ENCODE results near the gene TSHZ3.

The TSHZ3 gene

GRCh38 chr19:31355665-31356289, 6.5 kb upstream of the TSHZ3 start:
- FAIRE-seq: no peak

GRCh38 chr19:31354799-31355664, 5.8 kb upstream of the TSHZ3 start:
- DNase-seq (ENCODE audit: insufficient read length, low spot score): no peak

More at GRCh38 chr19:31355665-31356289, 6.5 kb upstream of the TSHZ3 start:
- DNase-seq (ENCODE audit: insufficient read length, low spot score): no peak

GRCh38 chr19:31354316-31354715, 5.1 kb upstream of the TSHZ3 start:
- DNase-seq (ENCODE audit: insufficient read length, low spot score): no peak
- no peak for FAIRE-seq

More at GRCh38 chr19:31354799-31355664, 5.8 kb upstream of the TSHZ3 start:
- FAIRE-seq: no peak

- no peak for DNase-seq (ENCODE audit: insufficient read length, low spot score)
- no peak for FAIRE-seq
These were observed 4.6 kb upstream of the TSHZ3 start for GRCh38 chr19:31353833-31354232.

DNA sequence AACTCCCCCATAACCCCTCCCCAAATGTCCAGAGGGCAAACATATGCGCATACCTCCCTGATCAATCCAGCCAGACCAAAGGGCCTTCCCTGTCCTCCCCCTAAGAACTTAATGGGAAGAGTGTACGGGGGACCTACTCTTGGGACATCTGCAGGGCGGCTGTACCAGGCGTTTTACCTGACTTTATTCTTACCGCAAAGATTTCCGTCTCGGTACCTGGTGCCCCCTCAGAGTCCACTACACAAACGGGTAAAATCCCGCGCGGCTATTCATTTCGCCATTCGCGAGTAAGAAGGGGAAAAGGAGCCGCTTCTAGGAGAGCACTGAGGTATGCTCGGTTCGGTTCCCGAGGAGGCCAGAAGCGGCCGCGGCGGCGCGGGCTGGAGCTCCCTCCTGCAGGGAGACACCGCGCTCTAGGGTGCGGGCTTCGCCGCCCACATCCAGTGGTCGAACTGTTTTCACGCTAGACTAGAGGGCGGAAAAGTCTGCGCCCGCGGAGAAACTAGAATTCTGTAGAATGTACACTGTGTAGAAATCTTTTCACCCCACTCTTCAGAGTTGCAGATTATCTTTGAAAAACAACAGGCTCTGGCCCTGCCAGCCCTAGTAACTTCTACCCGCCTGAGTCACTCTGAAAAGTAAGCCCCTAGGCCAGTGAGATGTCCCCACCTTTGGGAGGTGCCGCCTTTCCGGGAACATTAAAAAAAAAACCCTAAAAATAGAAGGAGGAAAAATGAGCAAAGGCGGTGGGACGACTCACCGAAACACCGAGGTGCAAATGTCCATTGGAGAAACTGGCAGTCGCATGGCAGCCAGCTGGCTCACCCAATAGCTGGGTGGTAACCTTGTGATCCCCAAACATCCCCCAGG, 3.8 kb upstream of the TSHZ3 start:
- DNase-seq (ENCODE audit: insufficient read length, low spot score) (no peak), FAIRE-seq (no peak)

GRCh38 chr19:31352296-31352781, 3.1 kb upstream of the TSHZ3 start:
- no peak for DNase-seq (ENCODE audit: insufficient read length, low spot score)
- FAIRE-seq: no peak

GRCh38 chr19:31351855-31352195, 2.6 kb upstream of the TSHZ3 start:
- DNase-seq (ENCODE audit: insufficient read length, low spot score) (no peak), FAIRE-seq (no peak)

DNA sequence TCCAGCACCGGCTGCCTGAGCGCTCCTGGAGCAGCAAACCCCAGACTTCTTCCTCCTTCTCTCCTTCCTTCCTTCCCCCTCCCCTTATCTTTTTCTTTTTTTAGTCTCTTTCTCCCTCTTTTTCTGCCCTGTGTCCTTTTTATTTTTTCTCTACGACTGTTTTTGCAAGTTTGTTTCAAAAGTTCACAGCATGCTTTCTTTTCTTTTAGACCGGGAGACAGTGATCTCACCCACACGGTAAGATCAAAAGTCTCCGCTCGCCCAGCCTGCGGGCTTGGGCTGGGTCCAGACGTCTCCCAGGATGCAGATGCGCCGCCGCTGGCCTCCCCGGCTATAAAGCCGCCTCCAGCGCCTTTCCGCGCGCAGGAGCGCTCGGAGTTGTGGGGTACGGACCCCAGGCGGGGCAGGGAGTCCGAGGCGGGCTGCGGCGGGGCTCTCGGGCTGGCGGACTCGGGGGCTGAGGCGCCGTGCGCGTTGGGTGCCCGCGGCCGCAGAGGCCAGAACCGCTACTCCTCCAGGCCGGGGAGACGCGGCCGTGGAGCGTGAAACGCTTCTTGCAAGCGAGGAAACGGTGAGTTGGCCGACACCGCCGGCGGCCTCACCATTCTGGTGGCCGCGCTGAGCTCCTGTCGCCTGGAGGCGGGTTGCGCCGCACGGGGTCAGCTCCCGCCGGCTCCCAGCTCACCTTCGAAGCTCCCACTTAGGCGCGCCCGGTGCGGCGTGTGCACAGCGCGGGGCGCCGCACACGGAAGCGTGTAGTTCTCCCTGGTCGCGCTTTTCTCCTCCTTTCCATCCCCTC, 2.0 kb upstream of the TSHZ3 start:
- FAIRE-seq: no peak

GRCh38 chr19:31350693-31351055, 1.4 kb upstream of the TSHZ3 start:
- DNase-seq (ENCODE audit: insufficient read length, low spot score): no peak
- FAIRE-seq: no peak

More for the DNA sequence above, 2.0 kb upstream of the TSHZ3 start:
- DNase-seq (ENCODE audit: insufficient read length, low spot score): no peak

GRCh38 chr19:31350033-31350692, 927 bp upstream of the TSHZ3 start:
- FAIRE-seq: no peak
- no peak for DNase-seq (ENCODE audit: insufficient read length, low spot score)

DNA sequence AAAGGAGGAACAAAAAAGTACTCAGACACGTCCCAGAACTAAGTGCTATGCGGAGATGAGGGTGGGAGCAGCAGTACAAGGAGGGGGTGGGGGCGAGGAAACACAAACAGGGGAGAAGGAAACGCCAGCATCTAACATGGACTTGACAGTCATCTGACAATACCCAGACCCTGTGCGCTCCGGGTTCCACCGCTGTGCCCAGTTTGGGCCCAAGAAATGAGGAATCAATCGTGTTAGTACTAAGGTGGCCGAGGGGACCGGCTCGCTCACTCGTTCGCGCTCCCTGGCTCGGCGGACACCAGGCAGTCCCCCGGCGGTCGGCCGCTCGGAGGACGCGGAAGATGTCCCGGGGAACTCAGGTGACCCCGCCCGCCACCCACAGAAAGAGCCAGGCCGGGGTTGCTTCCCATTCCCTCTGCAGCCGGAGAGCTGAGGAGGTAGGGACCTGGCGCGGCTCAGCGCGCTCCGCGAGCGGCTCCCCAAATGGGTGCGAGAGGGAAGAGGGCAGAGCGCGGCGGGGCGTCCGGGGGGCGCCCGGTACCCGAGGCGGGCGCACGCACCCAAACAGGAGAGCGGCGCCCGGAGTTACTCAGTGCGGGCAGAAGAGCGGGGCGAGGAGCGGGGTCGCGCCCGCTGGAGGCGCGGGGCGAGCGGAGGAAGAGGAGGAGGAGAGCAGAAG, 616 bp downstream of the TSHZ3 start:
- no peak for DNase-seq (ENCODE audit: insufficient read length, low spot score)

DNA sequence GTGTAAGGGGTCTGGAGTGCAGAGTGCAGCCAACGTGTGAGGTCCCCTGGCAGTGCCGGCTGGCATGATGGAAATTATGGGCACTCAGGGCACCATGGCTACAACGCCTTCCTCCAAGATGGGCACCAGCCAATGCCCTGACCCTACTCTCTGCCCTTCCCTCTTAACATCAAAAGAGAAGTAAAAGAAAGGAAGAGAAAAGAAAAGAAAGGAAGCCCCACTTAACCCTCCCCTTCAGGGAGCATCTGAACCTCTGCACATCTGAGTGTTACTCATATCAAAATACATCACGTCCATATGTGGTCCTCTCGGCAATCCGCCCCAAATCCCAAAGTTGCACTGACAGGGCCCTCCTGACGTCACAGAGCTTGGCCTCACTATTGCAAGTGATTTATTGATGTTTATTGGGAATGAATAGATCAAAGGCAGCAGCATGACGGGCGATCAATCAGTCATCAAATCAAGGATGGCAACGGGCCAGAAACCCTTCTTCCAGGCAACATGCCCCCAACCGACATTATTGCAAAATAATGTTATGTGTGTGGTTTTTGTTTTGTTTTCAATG, 1.3 kb downstream of the TSHZ3 start:
- no peak for FAIRE-seq
- DNase-seq (ENCODE audit: insufficient read length, low spot score): no peak

More for the DNA sequence above, 616 bp downstream of the TSHZ3 start:
- no peak for FAIRE-seq

GRCh38 chr19:31347354-31347753, 1.9 kb downstream of the TSHZ3 start:
- no peak for DNase-seq (ENCODE audit: insufficient read length, low spot score)
- FAIRE-seq: no peak

DNA sequence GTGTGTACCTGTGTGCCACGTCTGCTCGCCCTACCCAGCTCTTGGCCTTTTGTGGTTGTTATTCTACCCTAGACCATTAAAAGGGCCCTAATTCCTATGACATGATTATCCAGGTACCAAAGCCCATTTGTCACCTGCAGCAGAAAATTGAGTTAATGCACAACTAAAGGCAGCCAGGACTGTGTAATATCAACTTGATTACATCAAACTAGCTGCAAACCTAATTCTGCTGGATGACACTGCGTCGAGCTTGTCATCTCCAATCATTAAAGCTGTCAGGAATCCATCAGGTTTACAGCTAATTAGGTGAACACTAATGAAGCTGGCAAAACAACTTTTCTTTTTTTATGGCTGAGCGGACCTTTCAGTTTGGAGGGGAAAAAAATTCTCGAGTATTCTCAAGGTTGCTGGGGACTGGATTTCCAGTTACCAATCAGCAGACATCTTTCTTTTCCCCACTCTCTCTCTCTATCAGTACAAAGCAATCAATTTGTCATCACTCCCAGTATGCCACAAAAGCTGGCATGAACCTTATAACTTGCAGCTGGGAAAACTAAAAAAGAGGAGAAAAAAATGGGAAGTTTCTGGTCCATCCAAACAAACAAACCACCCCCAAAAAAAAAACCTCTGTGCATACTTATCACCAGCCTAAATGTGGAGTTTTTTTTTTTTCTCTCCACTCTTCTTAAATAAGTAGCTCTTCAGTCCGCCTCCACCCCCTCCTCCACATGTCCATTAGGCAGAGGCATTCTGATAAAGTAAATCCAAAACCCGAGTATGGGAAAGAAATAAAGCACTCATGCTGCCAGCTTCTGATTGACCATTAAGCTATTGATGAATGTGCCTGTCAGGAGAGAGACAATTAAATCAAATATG, 2.8 kb downstream of the TSHZ3 start:
- DNase-seq (ENCODE audit: insufficient read length, low spot score) (no peak), FAIRE-seq (no peak)

DNA sequence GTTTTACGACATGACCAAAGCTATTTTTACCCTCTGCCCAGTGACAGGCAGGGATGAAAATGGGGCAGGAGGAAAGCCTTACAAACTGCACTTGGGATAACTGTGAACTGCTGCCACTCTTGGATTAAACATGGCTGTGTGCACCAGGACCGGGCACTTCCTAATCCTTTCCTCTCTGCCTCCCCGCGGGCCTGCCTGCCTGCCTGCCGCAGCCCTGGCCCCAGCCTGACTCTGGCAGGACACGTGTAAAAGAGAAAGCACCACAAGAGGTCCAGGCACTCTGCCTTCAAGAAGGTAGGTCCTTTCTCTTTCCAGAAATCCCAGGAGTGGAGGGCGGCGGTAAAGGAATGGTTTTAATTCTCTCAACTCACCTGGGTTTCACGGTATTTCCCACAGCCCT, 4.8 kb downstream of the TSHZ3 start:
- DNase-seq (ENCODE audit: insufficient read length, low spot score) (no peak), FAIRE-seq (no peak)

- FAIRE-seq (no peak), DNase-seq (ENCODE audit: insufficient read length, low spot score) (no peak)
These were observed 6.3 kb downstream of the TSHZ3 start for GRCh38 chr19:31342926-31343325.

GRCh38 chr19:31340042-31341025, 8.9 kb downstream of the TSHZ3 start:
- no peak for FAIRE-seq
- no peak for DNase-seq (ENCODE audit: insufficient read length, low spot score)
